NCI-H1417 treated with DMSO at 0.1 percent for 48 hours (cell line): ENCODE measurements around the gene PPP4R2.
A peak's percentile ranks its signal among the peaks of the same experiment; 100 is the strongest.

ENCODE experiments used
- DNase-seq: peaks from one replicate; lab custom pipeline; 2025; lab: John Stamatoyannopoulos, UW

The PPP4R2 gene

DNA sequence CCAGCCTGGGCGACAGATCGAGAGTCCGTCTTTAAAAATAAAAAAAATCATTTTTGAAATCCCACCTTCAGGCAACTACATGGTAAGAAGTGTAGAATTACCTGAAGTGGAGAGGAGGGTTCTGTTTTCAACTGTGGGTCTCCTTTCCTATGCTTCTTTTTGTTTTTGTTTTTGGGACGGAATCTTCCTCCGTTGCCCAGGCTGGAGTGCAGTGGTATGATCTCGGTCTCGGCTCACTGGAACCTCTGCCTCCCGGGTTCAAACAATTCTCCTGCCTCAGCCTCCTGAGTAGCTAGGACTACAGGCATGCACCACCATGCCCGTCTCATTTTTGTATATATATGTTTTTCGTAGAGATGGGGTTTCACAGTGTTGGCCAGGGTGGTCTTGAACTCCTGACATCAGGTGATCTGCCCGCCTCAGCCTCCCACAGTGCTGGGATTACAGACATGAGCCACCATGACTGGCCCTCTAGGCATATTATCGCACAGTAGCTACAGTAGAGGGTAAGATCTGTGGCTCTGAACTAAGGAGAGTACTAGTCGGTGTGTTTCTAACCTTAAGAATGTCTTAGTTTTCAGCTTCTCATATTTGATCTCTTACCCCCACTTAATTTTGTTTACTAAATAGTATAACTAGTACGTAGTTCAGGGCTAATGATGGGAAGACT is 73.3 kb downstream of the PPP4R2 start:
- DNase-seq = no peak

DNA sequence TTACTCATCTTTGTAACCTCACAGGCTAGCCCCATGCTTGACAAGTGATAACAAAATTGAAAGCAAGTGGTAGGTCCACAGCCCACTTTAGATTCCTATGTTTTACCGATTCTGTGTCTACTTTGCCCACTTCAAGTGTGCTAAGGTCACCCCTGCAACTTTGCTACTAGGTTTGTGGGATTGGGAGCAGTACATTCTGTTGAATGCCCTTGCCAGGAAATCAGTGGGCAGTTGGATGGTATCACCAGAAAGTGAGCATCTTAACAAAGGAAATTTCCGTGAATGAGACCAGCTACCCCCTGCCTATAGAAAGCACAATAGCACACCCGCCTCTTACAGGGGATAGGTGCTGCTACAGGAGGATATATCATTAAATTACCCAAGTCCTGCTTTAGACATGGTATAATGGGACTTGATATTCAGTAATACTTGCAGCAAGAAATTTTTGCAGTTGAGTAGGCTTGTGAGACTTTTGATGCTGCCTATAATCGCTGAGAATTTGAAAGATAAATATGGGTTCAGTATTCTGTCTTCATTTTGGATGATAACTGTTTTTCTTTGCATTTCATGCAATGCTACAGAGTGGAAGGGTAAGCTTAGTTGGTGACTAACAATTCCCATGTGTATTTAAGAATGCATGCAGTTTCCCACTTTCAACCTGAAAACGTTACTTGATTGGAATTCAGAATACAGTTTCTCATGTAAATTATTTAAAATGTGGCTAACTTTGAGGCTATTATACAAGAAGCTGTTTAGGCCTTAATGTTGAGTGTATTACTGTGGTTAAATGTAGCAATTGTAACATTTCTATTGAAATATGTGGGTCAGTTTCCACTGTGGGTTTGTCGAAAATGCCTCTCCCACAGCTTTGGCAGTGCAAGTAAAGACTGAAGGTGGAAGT is 74.3 kb downstream of the PPP4R2 start:
- no peak for DNase-seq

DNA sequence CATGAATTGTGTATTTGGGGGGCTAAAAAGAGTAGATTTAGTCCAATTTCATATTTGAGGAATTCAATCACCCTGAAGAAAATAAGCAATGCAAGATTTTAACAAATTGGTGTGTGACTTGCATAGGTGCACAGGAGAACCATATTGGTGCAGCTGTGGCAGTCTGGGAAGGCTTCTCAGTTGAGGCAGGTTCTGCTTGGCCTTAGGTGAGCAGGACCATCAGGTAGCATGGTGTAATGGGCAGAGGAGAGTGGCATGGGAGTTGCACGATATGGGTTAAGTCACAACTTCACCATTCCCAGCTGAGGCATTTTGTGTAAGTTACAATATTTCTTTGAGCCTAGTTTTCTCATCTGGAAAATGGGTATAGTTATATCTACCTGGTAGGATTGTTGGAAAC is 75.3 kb downstream of the PPP4R2 start:
- no peak for DNase-seq

DNA sequence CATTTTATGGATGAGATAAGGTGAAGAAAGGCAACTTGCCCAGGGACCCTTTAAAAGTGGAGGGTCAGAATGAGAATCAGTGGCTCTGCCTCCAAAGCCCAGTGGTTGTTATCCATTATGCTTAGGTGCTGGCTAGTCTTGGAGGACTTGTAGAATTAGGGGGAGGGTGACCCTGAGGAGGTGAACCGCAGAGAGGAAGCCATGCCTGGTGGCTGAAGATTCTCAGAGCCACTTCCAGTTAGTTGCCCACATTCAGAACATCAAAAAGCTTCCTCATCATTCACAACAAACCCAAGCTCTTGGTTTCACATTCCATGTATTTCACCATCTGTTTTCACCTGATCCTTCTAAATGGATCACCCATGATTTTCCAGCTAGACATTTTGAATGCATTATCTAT is 76.0 kb downstream of the PPP4R2 start:
- DNase-seq = no peak

DNA sequence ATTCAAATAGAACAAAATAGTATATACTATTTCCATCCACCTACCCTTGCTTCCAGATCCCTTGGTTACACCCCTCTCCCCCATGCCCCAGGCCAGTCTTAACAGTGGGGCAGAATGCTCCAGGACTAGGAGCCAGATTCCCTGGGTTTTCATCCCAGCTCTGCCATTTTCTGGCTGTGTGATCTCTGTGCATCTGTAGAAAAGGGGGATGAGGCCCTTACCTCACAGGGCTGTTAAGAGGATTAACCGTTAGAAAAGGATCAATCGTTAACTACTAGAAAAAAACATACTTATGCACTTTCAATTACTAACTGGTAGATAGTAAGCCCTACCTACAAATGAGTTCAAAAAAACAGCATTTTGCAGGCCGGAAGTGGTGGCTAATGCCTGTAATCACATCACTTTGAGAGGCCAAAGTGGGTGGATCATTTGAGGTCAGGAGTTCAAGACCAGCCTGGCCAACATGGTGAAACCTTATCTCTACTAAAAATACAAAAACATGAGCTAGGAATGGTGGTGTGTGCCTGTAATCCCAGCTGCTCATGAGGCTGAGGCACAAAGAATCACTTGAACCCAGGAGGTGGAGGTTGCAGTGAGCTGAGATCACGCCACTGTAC is 76.6 kb downstream of the PPP4R2 start:
- DNase-seq = no peak

DNA sequence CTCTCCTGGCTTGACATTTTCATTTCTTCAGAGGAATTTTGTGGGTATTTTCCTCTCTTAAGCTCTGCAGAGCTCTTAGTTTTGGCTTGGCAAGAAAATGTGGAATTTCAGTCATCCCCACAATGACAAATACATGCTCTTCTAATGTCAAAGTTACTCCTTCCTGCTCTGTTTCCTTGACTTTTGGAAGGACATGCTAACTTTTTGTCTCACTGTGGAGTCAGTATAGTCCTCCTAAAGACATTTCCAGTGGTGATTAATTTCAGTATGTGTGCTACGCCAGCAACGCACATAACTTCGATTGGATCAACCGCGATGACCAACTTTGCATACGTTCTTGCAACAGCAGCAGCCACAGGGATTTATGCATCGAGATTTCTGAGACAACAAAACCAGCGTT is 78.2 kb downstream of the PPP4R2 start:
- DNase-seq = no peak

DNA sequence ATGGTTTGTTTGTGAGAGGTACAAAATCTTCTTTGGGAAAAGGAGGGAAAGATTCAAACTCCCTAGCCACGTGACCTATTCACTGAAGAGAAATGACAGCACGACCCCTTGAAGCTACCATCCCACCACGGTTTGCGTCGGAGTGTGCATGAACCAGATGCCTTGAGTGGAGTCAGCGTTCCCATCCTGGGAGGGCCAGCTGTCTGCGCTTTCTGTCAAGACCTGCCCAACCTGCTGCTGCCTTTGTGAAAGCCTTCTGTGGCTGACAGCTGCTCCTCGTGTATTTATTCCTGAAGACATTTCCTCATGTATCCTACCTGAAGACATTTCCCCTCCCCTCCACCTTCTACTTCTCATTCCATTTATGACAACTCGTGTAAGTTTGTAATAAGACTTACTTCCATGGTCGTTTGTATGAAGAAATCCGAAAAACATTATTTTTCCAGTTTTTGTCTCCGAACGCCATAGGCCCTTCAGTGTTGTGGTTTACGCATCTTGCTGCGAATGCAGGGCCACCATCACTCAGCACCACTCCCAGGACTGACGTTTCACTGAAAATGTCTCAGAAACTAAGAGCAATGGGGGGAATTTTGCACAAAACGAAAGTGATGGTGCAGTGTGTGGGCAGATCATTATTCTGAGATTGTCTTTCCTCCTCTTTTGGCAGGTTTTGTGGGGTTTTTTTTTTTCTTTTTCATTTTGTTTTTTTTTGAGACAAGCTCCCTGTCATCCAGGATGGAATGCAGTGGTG is 83.8 kb downstream of the PPP4R2 start:
- no peak for DNase-seq

DNA sequence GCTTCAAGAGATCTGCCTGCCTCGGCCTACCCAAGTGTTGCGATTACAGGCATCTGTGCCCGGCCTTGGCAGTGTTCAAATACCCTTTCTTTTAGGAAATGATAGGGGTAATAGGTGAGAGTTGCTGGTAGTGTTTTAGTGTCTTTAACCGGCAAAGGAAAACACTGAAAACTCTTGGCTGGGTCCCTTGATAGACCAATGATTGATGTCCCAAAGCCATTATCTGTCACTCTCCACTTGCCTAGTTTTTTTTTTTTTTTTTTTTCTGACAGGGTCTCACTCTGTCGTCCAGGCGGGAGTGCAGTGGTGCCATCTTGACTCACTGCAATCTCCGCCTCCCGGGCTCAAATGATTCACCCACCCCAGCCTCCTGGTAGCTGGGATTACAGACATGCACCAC is 84.5 kb downstream of the PPP4R2 start:
- no peak for DNase-seq

DNA sequence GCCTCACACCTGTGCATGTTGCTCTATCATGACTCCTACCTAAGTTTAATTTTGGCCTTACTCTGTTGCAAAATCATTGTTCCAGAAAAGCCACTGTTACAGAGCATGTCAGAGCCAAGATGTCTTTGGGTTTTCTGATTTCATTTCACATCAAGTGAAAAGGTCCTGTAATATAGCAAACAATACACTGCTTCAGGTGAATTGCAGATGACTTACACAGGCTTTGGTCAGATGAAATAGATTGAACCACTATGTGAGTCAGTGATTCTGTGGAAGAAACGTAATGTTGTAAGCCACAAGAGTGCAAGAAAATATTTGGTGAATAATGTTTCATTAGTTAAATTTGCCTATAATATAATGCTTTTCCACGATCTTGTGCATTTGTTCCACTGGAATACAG is 87.6 kb downstream of the PPP4R2 start:
- DNase-seq = no peak

DNA sequence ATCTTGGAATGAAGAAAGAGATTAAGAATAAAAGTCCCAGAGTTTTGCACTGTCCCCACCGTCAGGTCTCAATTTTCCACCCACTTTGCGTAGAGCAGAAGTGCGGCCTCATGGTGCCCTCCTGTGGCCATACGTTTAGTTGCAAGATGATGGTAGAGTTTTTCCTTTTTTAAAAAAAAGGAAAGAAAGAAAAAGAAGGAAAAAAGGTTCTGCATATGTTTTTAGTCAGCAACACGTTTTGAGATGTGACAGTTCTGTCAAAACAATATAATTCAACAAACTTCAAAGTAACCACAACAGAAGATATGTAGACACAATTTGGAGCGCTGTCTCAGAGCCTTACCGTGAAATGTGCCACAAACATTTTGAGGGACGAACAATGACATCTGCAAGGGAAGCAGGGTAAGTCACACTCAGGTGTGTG is 89.5 kb downstream of the PPP4R2 start:
- DNase-seq = no peak

DNA sequence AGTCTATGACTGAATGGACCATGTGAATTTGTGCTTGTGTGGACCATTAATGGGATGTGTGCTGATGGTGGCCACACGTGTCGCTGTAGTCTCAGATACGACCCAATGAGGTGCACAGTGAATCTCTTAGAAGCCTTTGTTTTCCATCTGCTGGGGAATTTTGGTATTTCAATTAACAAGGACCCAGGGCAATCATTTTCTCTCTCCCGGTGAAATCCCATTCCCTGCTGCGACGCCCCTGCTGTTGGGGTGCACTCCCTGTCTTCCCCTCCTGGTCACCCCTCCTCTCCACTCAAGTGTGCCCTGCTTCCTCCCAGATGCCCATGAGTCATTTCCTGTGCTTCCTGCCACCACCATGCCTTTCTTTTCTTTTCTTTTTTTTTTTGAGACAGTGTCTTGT is 97.5 kb downstream of the PPP4R2 start:
- DNase-seq = no peak

DNA sequence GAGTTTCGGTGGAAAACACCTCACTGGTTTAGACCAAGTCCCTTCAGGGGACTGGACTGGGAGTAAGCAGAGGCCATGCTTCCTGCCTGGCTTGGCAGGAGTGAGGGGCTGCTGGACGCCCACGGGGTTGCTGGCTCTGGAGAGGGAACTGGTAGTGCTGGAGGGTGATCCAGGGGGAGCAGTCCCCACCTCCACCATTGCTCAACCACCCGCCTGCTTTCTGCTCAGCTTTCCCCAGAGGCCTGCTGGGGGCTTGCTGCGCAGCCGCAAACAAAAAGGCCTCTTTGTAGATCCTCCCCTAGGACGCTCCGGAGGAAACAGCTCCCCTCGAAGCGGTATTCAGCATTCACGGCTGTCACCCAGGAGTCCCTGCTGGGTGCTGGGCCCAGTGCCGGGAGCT is 98.3 kb downstream of the PPP4R2 start:
- no peak for DNase-seq

DNA sequence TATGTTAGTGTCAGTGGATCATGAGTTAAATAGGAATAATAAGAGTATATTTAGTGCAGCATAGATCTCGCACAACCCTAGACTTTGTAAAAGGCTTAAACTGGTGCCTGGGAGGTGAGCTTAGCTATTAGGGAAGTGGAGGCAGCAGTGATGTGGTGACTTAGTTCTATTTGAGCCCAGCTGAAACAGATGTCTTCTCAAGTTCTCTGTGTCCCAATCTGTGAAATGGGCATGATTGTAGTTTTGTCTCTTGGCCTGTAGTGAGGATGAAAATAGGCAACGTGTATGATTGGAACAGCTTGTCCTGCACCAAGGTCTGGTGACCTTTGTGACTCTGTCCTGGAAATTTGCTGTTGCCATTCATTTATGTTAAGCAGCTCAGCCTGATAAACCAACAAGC is 99.6 kb downstream of the PPP4R2 start:
- DNase-seq = no peak

DNA sequence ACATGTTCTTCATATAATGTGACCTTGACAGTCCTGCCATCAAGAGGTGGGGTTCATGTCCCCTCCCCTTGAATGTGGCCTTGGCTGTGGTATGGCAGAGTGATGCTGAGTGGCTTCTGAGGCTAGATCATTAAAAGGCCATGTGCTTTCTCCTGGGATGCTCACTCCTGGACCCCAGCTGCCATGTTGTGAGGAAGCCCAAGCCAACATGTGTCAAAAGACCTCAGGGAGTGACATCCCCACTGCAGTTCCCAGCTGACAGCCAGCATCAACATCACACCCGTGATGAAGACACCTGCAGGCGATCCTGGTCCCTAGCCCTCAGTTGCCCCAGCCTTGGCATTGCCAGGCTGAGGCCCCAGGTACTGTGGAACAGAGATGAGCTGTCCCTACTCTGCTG is 101.4 kb downstream of the PPP4R2 start:
- DNase-seq = no peak

DNA sequence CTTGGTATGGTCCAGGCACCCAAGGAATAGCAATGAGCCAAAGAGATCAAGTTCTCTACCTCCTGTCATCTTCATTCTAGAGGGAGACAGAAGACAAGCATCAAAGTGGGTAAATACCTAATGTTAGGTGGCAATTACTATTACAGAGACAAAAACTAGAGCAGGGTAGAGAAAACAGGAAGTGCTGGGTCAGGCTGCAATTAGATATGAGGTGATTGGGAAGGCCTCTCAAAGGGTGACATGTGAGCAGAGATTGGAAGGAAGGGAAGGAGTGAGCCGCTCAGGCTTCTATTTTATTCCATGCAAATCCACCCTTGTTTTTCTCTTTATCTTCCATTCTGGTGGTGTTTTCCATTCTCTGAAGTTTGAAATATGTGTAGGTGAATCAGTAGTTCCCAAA is 102.3 kb downstream of the PPP4R2 start:
- DNase-seq = no peak

DNA sequence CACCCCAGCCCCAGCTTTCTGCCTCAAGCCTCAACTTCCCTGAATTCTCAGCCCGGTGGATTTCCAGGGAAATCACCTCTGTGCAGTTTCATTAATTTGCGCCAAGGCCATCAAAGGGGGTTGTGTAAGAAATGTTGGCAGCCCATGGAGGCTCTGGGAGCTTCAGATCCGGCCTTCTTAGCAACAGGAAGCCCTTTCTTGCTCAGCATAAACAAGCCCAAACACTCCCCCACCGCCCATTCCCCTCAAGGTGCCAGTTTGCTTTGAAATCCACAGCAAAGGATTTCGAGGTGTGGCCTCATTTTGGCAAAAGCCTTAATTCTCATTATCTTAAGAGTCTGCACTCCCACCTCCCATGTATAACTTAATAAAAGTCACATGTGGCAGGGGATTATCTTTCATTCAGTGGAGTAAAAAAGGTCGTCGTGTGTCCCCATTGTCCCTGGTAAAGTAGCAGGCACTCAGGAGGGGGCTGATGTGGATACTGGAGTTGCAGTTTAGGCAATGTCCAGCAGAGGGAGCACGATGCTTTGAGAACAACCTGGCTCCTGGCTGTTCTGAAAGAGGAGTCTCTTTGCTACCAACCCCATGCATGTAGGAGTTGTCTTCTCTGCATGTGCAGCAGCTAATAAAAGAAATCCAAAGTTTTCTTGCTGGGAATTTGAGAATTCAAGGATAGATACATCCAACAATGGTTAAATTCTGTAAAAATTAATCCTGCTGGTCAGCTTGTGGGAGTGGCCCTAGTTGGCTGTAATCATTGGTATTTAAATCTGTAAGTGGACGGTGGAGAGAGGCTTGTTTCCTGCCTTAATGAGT is 104.3 kb downstream of the PPP4R2 start:
- DNase-seq = peak; percentile 13

DNA sequence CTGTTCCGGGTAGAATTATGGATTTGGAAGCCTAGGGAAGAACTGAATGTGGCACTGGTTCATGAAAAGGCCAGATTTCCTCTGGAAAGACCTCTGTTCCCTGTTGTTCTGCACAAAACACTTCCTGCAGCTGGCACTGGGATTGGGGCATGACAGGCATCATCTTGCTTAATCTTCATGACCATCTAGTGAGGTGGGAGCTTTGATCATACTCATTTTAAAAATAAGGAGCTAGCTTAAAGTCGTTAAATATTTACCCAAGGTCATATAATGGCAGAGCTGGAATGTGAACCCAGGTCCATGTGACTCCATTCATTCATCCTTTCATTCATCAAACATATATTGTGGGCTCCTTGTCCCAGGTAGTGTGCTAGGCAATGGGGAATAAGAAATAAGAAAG is 105.3 kb downstream of the PPP4R2 start:
- DNase-seq = no peak

DNA sequence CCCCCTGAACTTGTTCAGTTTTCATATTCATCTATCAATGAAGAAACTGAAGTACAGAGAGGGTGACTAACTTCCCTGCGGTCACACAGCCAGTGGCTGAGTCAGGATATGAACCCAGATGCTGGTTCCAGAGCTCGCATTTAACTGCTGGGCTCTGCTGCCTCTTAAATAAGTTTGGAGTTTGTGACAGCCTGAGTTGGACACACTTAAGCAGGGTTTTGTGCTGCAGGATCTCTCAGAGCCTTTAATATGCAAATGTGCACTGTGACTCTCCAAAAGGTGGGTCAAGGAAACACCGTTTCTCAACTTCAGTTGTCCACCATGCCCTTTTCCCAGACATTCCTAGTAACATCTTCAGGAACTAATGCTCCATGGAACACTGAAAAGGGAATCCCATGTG is 110.6 kb downstream of the PPP4R2 start:
- no peak for DNase-seq

DNA sequence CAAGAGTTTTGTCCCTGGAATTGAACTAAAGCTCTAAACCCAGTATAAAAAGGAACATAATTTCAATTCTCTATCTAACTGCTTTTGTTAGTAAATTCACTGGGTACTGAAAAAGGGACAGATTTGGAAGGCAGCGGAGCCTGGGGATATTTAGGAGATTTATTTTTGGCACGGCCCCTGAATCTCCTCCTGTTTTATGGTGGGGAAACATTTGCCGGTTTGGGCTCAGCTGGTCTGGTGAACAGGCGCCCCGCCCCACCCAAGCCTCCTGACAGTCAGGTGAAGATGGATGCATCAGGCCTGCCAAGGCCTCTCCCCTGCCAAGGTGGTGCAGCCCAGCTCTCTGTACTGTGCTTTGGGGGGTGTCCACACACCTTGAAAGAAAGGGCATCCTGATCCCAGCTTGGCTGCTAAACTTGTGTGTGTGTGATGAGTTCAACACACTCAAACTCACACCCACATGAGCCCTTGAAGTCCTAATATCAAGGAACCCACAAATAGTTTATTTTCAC is 111.1 kb downstream of the PPP4R2 start:
- DNase-seq = no peak

DNA sequence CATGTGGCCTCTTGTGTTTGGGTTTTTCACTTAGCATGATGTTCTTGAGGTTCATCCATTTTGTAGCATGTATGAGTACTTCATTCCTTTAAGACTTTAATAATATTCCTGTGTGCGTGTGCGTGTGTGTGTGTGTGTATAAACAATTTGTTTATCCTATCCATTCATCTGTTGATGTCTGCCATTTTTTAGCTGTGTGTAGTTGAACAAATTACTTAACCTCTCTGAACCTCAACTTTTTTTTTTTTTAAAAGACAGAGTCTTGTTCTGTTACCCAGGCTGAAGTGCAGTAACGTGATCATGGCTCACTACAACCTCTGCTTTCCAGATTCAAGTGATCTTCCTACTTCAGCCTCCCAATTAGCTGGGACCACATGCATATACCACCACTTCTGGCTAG is 112.1 kb downstream of the PPP4R2 start:
- DNase-seq = no peak

DNA sequence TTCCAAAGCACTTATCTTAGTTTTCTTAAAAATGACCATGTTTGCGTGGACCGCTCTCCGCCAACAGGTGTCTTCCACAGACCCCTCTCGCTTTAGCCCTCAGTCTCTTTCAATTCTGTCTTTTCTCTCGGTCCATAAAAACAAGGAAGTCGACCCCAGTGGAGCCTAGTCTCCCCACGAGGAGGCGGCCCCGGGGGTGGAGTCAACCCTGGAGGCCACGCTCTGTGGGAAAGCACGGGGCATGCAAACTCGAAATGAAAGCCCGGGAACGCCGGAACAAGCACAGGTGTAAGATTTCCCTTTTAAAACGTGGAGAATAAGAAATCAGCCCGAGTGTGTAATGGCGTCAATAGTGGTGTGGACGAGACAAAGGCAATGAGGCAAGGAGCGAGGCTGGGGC is 113.9 kb downstream of the PPP4R2 start:
- no peak for DNase-seq
